ENCODE results near the gene B4GALT6.

- no peak for TF ChIP-seq CTCF (IDR thresholded peaks at IDR 0.05)
- no peak for TF ChIP-seq EZH2phosphoT487 (IDR thresholded peaks at IDR 0.05)
- TF ChIP-seq EZH2 (IDR thresholded peaks at IDR 0.05), result no peak
These were observed 9.0 kb downstream of the B4GALT6 start for GRCh38 chr18:31675404-31675803.
